Panc1 (cell line): ENCODE results near the gene ATP1A3. TPM values are rescaled to one million over a fixed set of nuclear protein-coding genes. Genes with fewer than 3 reads are reported as not detected.

Source experiments
- ATAC-seq: fragments of 200-7000 bp; cut with Tn5 transposase; 2 replicates; pipeline ENCODE4 v1.9.1; 2020; ENCODE audit warnings: mild to moderate bottlenecking, moderate library complexity
- BruUV-seq: library from RNA; stranded (reverse); fragments of 400-500 nt; replicated peaks from 2 replicates; lab custom pipeline; 2021; lab: Mats Ljungman, UMichigan
- CTCF ChIA-PET: fragments of 300-600 bp; sonication (Branson Sonifier 250); formaldehyde crosslinking; loops from one replicate; lab custom pipeline; 2022; ENCODE audit warnings: antibody characterized with exemption; lab: Charles Lee
- POLR2A ChIA-PET: fragments of 300-600 bp; sonication (Branson Sonifier 250); formaldehyde crosslinking; loops from one replicate; lab custom pipeline; 2022; ENCODE audit warnings: antibody characterized with exemption; lab: Charles Lee
- DNase-seq: peaks from one replicate; pipeline ENCODE4 v3.0.0-alpha.2; 2010; ENCODE audit warnings: low read depth, low spot score
- H3K27ac ChIP-seq: 2 replicates; pipeline ENCODE4 v1.5.1; 2011; ENCODE audit warnings: mild to moderate bottlenecking, low read length, inconsistent platforms
- H3K27me3 ChIP-seq: fragments of 200-500 bp; sonication (Bioruptor generic); 2 replicates; pipeline ENCODE4 v1.6.0; 2014; ENCODE audit warnings: low read length, inconsistent platforms; ENCODE audit not compliant: control insufficient read depth, insufficient read depth
- H3K36me3 ChIP-seq: fragments of 200-500 bp; sonication (Bioruptor generic); 2 replicates; pipeline ENCODE4 v1.5.1; 2014; ENCODE audit warnings: inconsistent platforms, mild to moderate bottlenecking, low read length, moderate library complexity; ENCODE audit not compliant: control insufficient read depth, insufficient read depth
- H3K4me1 ChIP-seq: 2 replicates; pipeline ENCODE4 v1.5.1; 2011; ENCODE audit warnings: inconsistent platforms, mild to moderate bottlenecking, low read length, moderate library complexity; ENCODE audit not compliant: control insufficient read depth, insufficient read depth
- H3K4me3 ChIP-seq, 2 experiments: 2 replicates each; pipeline ENCODE4 v1.5.1; 2011 to 2012; ENCODE audit warnings: low read depth in 2 of 2, low read length in 2 of 2, mild to moderate bottlenecking in 2 of 2, inconsistent platforms in 1 of 2, moderate library complexity in 1 of 2
- H3K9me3 ChIP-seq: fragments of 200-500 bp; sonication (Bioruptor generic); 2 replicates; pipeline ENCODE4 v1.5.1; 2014; ENCODE audit warnings: low read depth, mild to moderate bottlenecking, inconsistent platforms, low read length, moderate library complexity; ENCODE audit not compliant: control insufficient read depth, insufficient read depth
- CTCF ChIP-seq: fragments of 450-650 bp; IDR thresholded peaks from 2 replicates; pipeline ENCODE4 v1.5.1; 2017; ENCODE audit warnings: mild to moderate bottlenecking
- POLR2AphosphoS5 ChIP-seq: IDR thresholded peaks from 2 replicates; pipeline ENCODE4 v1.6.1; 2012; ENCODE audit warnings: mild to moderate bottlenecking, low read depth, low read length, moderate library complexity
- REST ChIP-seq, 2 experiments: IDR thresholded peaks; 2 replicates each; pipeline ENCODE4 v1.6.1; 2011 to 2012; ENCODE audit warnings: low read depth in 2 of 2, control low read depth in 1 of 2, low read length in 1 of 2, mild to moderate bottlenecking in 1 of 2, moderate library complexity in 1 of 2; ENCODE audit not compliant: insufficient read depth in 1 of 2
- SIN3A ChIP-seq: IDR thresholded peaks from 2 replicates; pipeline ENCODE4 v1.6.1; 2012; ENCODE audit warnings: low read depth, mild to moderate bottlenecking, low read length, moderate library complexity, borderline replicate concordance; ENCODE audit not compliant: insufficient read depth
- TCF7L2 ChIP-seq: IDR thresholded peaks from 2 replicates; pipeline ENCODE4 v1.6.1; 2011; ENCODE audit warnings: mild to moderate bottlenecking, low read depth, low read length, inconsistent platforms
- in situ Hi-C: cut with HindIII; loops from 2 replicates; pipeline ENCODE4 v1.10.0; 2016; ENCODE audit warnings: low sequenced_read_pairs, low pct_unique_long_range_greater_than_20kb
- intact Hi-C: fragments of 100-400 bp; cut with micrococcal nuclease; formaldehyde crosslinking; loops from one replicate; pipeline ENCODE4 v1.10.0; 2022; ENCODE audit not compliant: unreplicated experiment
- total RNA-seq: library from RNA; stranded (reverse); gene quantifications from one replicate; pipeline ENCODE4 v1.2.1, GENCODE V29; 2021; ENCODE audit not compliant: unreplicated experiment

ATP1A3 gene
- total RNA-seq, 1 experiment from 2014 or later: 4.9 TPM

GRCh38 chr19:41990615-41991014 lies 3.4 kb downstream of the ATP1A3 start:
- DNase-seq (no peak), ATAC-seq (no peak)
- in situ Hi-C loops: no loop called here
- TF ChIP-seq REST (IDR thresholded peaks at IDR 0.05; ENCODE audit: insufficient read depth in 1 of 2, low read depth in 2 of 2, low read length in 1 of 2) (no peak), SIN3A (no peak), CTCF (no peak), POLR2AphosphoS5 (no peak), TCF7L2 (no peak)
- ChIA-PET CTCF (no interaction called here), POLR2A (no interaction called here)
- Histone ChIP-seq H3K4me1 (no peaks in the 10 kb centered on the region), H3K4me3 (no peak overlapping the region), H3K27ac (no peak overlapping the region), H3K36me3 (no peaks in the 10 kb centered on the region; the same call in 1 of the 2 replicates), H3K27me3 (no peaks in the 10 kb centered on the region), H3K9me3 (no peaks in the 10 kb centered on the region)
- no TSS peak for BruUV-seq
- intact Hi-C loops: no loop called here

GRCh38 chr19:41990028-41990427 lies 4.0 kb downstream of the ATP1A3 start:
- CTCF ChIA-PET: no interaction called here
- Histone ChIP-seq H3K27me3 (no peaks in the 10 kb centered on the region), H3K36me3 (no peaks in the 10 kb centered on the region; the same call in 1 of the 2 replicates), H3K4me1 (no peaks in the 10 kb centered on the region), H3K9me3 (no peaks in the 10 kb centered on the region), H3K27ac (no peak overlapping the region), H3K4me3 (no peak overlapping the region)
- BruUV-seq: no TSS peak
- intact Hi-C loops (no loop called here), in situ Hi-C loops (no loop called here)
- POLR2A ChIA-PET: no interaction called here
- no peak for DNase-seq
- no peak for TF ChIP-seq REST (IDR thresholded peaks at IDR 0.05; ENCODE audit: insufficient read depth in 1 of 2, low read depth in 2 of 2, low read length in 1 of 2)
- TF ChIP-seq CTCF: no peak
- no peak for TF ChIP-seq SIN3A
- ATAC-seq: no peak
